Progenitor cell of endocrine pancreas (in vitro differentiated cells): ENCODE measurements around the gene CELF1. TPM values are rescaled to one million over a fixed set of nuclear protein-coding genes. Genes with fewer than 3 reads are reported as not detected.

Experiments
- DNase-seq: peaks from one replicate; pipeline ENCODE4 v3.0.0; 2021; ENCODE audit warnings: low spot score; ENCODE audit not compliant: unreplicated experiment
- H3K27ac Mint-ChIP-seq: 2 replicates; pipeline ENCODE4 v1.8.0; 2021; ENCODE audit warnings: mild to moderate bottlenecking, moderate library complexity, mixed read lengths
- H3K27me3 Mint-ChIP-seq: 2 replicates; pipeline ENCODE4 v1.8.0; 2021; ENCODE audit warnings: mixed read lengths
- H3K36me3 Mint-ChIP-seq: 2 replicates; pipeline ENCODE4 v1.8.0; 2022; ENCODE audit warnings: mixed read lengths; ENCODE audit not compliant: insufficient read depth
- H3K4me1 Mint-ChIP-seq: 2 replicates; pipeline ENCODE4 v1.8.0; 2021; ENCODE audit warnings: low read depth, mixed read lengths
- H3K4me3 Mint-ChIP-seq: 2 replicates; pipeline ENCODE4 v1.8.0; 2021; ENCODE audit warnings: low read depth, mild to moderate bottlenecking, moderate library complexity, mixed read lengths
- H3K9me3 Mint-ChIP-seq: 2 replicates; pipeline ENCODE4 v1.8.0; 2021; ENCODE audit warnings: low read depth, mixed read lengths
- long read RNA-seq: library from polyadenylated mRNA; unstranded; transcript quantifications from one replicate; pipeline ENCODE4 v2.0.0, GENCODE V29; 2020
- total RNA-seq: library from RNA; stranded (reverse); gene quantifications from 2 replicates; pipeline ENCODE4 v1.2.1, GENCODE V29; 2021
- TF ChIP-seq, protein P1 (sequence below): fragments of 200-600 bp; sonication (generic); IDR thresholded peaks from one replicate; pipeline ENCODE4 v1.5.0; 2021; ENCODE audit warnings: antibody characterized with exemption, mild to moderate bottlenecking; ENCODE audit not compliant: unreplicated experiment

Gene CELF1
- total RNA-seq: 161 and 163 TPM in 2 replicates
- long read RNA-seq, full-length matches to known transcripts: 4 of 81 reads
- long read RNA-seq, partial matches to known transcripts: 36 of 81 reads
- long read RNA-seq, other reads (novel, unspliced or antisense): 41 of 81 reads

DNA sequence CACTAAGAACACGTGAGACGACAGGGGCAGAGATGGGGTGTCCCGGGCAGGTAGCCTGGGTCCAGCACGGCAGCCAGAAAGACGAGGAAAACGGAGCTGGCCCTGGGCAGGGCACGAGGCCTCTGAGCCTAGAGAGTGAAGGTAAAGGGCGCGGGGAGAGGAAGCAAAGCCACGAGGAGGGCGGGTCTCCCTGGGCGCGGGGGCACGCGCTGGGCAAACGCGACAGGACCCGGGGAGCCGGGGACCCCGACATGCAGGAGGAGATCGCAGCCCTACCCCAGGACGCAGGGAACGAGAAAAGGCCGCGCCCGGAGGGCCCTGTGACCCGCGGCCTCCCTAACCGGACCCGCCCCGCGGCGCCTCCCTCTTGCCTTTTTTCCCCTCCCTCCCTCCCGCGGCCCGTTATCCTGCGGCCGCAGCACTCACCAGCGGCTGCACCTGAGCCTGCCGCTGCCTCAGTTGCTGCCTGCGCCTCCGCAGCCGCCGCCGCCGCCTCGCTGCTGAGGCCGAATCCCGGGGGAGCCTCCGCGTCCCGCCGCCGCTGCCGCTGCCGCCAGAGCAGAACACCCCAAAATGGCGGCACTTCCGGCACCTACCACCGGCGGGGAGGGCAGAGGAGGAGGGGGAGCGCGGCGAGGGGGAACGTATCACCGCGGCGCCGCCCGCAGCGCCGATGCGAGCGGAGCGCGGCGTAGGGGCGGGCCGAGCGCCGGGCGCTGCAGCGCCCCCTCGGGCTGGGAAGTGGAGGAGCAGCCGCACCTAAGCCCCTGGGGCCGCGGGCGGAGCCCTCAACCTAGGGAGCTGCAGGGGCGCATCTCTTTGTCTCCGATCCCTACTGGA, at the start of gene CELF1:
Gene CELF1 (minus strand): TSS at position 567 of the 840 bp plus-strand sequence. CDS start 53,609 bp downstream, outside the sequence.
- peak within 1 kb of the TSS; percentile 96 for H3K27ac Mint-ChIP-seq
- peak; percentile 88 for DNase-seq

DNA sequence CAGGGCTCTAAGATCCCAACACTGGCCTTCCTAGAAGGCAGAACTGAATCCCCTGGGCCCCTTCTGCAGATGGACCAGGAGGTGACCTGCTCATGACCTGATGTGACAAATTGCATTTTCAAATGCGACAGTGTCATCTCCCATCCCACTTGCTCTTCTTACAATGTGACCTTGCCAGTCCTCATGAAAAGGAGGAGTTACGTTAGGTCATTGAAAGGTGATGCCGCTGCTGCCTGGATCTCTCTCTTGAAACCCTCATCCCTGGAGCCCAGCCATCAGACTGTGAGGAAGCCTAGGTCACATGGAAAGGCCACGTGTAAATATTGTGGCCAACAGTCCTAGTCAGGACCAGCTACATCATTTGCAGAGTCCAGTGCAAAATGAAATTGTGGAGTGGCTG, 47.0 kb upstream of the CELF1 start:
- Mint-ChIP-seq H3K4me1 (no peaks in the 10 kb centered on the region), H3K27me3 (peaks cover 11% of the 10 kb centered on the region), H3K36me3 (no peaks in the 10 kb centered on the region), H3K27ac (no peak overlapping the region), H3K9me3 (no peaks in the 10 kb centered on the region), H3K4me3 (no peak overlapping the region)
- DNase-seq: no peak
- TF ChIP-seq, protein P1, sequence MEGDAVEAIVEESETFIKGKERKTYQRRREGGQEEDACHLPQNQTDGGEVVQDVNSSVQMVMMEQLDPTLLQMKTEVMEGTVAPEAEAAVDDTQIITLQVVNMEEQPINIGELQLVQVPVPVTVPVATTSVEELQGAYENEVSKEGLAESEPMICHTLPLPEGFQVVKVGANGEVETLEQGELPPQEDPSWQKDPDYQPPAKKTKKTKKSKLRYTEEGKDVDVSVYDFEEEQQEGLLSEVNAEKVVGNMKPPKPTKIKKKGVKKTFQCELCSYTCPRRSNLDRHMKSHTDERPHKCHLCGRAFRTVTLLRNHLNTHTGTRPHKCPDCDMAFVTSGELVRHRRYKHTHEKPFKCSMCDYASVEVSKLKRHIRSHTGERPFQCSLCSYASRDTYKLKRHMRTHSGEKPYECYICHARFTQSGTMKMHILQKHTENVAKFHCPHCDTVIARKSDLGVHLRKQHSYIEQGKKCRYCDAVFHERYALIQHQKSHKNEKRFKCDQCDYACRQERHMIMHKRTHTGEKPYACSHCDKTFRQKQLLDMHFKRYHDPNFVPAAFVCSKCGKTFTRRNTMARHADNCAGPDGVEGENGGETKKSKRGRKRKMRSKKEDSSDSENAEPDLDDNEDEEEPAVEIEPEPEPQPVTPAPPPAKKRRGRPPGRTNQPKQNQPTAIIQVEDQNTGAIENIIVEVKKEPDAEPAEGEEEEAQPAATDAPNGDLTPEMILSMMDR: no peak

More for the DNA sequence above, at the start of gene CELF1:
- no peaks in the 10 kb centered on the region for H3K9me3 Mint-ChIP-seq
- peaks cover 19% of the 10 kb centered on the region for H3K4me1 Mint-ChIP-seq
- no peaks in the 10 kb centered on the region for H3K27me3 Mint-ChIP-seq
- peaks cover 2% of the 10 kb centered on the region for H3K36me3 Mint-ChIP-seq
- TF ChIP-seq, protein P1: peak; percentile 97
- peak within 1 kb of the TSS; percentile 97 for H3K4me3 Mint-ChIP-seq

DNA sequence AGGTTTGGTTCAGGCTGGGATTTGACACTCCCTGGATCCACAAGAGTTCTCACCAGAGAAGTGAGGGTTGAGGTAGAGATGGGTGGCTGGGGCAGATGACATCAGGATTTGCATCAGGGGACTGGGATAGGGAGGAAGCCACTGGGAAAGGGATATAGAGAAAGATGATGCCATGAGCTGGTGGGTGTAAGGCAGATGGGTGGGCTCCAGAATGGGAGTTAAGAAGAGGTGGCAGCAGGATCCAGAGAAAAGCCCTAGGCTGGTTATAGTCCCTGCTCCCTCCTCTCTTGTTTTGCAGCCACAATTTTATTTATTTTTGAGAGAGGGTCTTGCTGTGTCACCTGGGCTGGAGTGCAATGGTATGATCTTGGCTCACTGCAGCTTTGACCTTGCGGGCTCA, 43.0 kb upstream of the CELF1 start:
- Mint-ChIP-seq H3K27ac (no peak overlapping the region), H3K36me3 (no peaks in the 10 kb centered on the region), H3K9me3 (no peaks in the 10 kb centered on the region), H3K4me3 (no peak overlapping the region), H3K4me1 (peaks cover 8% of the 10 kb centered on the region), H3K27me3 (peaks cover 40% of the 10 kb centered on the region)
- TF ChIP-seq, protein P1: no peak
- no peak for DNase-seq

DNA sequence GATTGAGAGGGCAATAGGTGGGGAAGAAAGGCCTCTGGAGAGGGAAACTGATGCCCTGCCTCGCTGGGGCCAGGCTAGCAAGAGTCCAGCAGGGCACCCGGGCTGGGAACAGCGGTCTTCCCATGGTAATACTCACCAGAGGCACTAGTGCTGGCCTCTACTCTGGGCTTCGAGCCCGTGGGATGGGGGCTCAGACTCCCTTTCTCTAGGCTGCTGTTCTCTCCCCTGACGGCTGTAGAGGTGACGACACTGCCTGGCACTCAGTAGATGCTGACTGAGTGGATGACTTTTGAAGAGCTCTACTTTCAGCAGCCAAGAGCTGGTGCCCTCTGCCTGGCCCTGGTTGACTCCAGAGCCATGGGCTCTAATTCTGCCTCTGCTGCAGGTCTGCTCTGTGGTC, 42.1 kb upstream of the CELF1 start:
- Mint-ChIP-seq H3K27ac (no peak overlapping the region), H3K4me1 (peaks cover 8% of the 10 kb centered on the region), H3K9me3 (no peaks in the 10 kb centered on the region), H3K4me3 (peak overlapping the region; percentile 74), H3K36me3 (no peaks in the 10 kb centered on the region), H3K27me3 (peaks cover 40% of the 10 kb centered on the region)
- no peak for DNase-seq
- TF ChIP-seq, protein P1: no peak

DNA sequence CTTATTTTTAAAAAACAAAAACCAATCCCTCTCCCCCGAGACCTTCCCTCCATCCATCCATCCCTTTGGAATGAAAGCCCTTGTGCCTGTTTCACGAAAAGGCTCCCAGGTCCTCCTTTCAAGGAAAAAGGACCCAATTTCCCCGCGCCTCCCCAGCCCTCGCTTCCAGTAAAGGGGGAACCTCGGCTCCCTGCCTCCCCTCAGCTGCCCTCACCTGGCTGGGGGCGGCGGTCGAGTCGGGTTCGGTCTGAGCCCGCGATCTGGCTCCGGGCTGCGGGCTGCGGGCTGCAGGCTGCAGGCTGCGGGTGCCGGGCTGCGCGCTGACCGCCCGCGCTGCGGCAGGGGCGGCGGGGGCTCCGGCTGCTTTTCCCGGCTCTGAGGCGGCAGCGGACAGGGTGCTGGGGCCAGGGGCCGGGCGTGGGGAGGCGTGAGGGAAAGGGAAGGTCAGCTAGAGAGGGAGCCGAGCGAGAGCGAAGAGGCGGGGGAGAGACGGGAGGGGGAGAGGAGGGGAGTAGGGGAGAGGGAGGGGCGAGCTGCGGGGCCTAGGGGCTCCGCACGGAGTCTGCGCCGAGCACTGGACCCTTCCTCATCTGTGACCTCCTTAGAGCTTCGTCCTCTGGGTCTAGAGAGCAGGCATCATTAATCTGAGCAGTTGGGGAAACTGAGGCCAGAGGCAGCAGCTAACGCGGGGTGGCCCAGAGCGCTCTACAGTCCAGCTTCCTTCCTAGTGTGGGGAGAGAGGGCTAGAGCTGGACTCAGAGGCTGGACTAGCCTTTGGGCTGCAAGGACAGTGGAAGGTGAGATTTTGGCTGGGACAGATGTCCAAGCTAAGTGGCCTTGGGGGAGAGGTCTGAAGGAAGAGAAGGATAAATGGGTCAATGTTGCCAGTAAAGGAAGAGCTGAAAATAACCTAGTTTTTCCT, 41.3 kb upstream of the CELF1 start, which contains the start of gene C1QTNF4:
Gene C1QTNF4 (minus strand): TSS at position 478 of the 922 bp plus-strand sequence. CDS start 3,601 bp downstream, outside the sequence.
- DNase-seq: peak; percentile 29
- Mint-ChIP-seq H3K4me1 (peaks cover 8% of the 10 kb centered on the region), H3K36me3 (no peaks in the 10 kb centered on the region), H3K27ac (no peak within 1 kb of the TSS), H3K9me3 (no peaks in the 10 kb centered on the region), H3K4me3 (peak within 1 kb of the TSS; percentile 74), H3K27me3 (peaks cover 40% of the 10 kb centered on the region)
- TF ChIP-seq, protein P1: no peak
